Progenitor cell of endocrine pancreas (in vitro differentiated cells): ENCODE measurements around the gene MEOX1. TPM values are rescaled to one million over a fixed set of nuclear protein-coding genes. Genes with fewer than 3 reads are reported as not detected.
A peak's percentile ranks its signal among the peaks of the same experiment; 100 is the strongest.

Experiments used
- DNase-seq: peaks from one replicate; pipeline ENCODE4 v3.0.0; 2021; ENCODE audit warnings: low spot score; ENCODE audit not compliant: unreplicated experiment
- H3K27ac Mint-ChIP-seq: 2 replicates; pipeline ENCODE4 v1.8.0; 2021; ENCODE audit warnings: mild to moderate bottlenecking, moderate library complexity, mixed read lengths
- H3K27me3 Mint-ChIP-seq: 2 replicates; pipeline ENCODE4 v1.8.0; 2021; ENCODE audit warnings: mixed read lengths
- H3K36me3 Mint-ChIP-seq: 2 replicates; pipeline ENCODE4 v1.8.0; 2022; ENCODE audit warnings: mixed read lengths; ENCODE audit not compliant: insufficient read depth
- H3K4me1 Mint-ChIP-seq: 2 replicates; pipeline ENCODE4 v1.8.0; 2021; ENCODE audit warnings: low read depth, mixed read lengths
- H3K4me3 Mint-ChIP-seq: 2 replicates; pipeline ENCODE4 v1.8.0; 2021; ENCODE audit warnings: low read depth, mild to moderate bottlenecking, moderate library complexity, mixed read lengths
- H3K9me3 Mint-ChIP-seq: 2 replicates; pipeline ENCODE4 v1.8.0; 2021; ENCODE audit warnings: low read depth, mixed read lengths
- total RNA-seq: library from RNA; stranded (reverse); gene quantifications from 2 replicates; pipeline ENCODE4 v1.2.1, GENCODE V29; 2021
- TF ChIP-seq, protein P1 (sequence below): fragments of 200-600 bp; sonication (generic); IDR thresholded peaks from one replicate; pipeline ENCODE4 v1.5.0; 2021; ENCODE audit warnings: antibody characterized with exemption, mild to moderate bottlenecking; ENCODE audit not compliant: unreplicated experiment

MEOX1 gene
- total RNA-seq, 1 donor from 2014 or later, result 1.2 TPM

DNA sequence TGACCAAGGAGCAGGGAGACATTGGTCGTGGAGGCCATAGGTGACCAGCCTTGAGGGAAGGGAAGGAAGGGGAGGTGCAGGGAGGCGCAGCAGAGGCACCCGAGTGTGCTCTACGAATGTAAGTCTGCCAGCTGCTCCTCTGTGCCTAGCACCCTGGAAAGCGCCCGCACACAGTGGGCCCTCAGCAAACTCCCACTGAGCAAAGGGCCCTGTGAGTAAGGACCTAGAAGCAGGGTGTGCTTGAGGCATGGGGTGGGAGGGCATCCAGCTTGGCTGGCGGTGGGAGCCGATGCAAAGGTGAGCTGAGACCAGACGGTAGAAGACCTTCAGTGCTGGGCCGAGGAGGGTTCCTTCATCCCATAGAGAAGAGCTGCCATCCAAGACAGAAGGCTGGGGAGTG is 36.2 kb upstream of the MEOX1 start:
- TF ChIP-seq, protein P1, sequence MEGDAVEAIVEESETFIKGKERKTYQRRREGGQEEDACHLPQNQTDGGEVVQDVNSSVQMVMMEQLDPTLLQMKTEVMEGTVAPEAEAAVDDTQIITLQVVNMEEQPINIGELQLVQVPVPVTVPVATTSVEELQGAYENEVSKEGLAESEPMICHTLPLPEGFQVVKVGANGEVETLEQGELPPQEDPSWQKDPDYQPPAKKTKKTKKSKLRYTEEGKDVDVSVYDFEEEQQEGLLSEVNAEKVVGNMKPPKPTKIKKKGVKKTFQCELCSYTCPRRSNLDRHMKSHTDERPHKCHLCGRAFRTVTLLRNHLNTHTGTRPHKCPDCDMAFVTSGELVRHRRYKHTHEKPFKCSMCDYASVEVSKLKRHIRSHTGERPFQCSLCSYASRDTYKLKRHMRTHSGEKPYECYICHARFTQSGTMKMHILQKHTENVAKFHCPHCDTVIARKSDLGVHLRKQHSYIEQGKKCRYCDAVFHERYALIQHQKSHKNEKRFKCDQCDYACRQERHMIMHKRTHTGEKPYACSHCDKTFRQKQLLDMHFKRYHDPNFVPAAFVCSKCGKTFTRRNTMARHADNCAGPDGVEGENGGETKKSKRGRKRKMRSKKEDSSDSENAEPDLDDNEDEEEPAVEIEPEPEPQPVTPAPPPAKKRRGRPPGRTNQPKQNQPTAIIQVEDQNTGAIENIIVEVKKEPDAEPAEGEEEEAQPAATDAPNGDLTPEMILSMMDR, result no peak
- H3K4me3 Mint-ChIP-seq, result no peak overlapping the region
- H3K9me3 Mint-ChIP-seq, result peaks cover 4% of the 10 kb centered on the region
- H3K4me1 Mint-ChIP-seq, result peaks cover 9% of the 10 kb centered on the region
- DNase-seq, result no peak
- H3K27me3 Mint-ChIP-seq, result peaks cover 4% of the 10 kb centered on the region
- H3K27ac Mint-ChIP-seq, result no peak overlapping the region
- no peaks in the 10 kb centered on the region for H3K36me3 Mint-ChIP-seq

DNA sequence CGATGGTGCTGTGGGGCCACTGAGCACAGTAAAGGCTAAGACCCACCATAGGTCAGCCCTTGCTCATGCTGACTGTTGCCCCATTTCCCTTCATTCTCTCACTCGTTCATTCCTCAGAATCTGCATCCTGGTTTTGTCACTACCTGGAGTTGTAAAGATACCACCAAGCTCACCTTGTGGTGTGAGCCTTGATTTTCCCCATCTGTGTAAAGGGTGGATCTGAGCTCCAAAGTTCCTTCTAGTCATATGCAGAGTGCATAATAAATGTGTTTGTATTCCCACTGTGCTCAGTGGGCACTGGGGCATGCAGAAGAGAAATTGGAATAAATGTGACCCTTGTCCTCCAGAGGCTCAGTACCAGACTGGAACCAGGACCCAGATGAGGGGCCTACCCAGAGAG is 35.2 kb upstream of the MEOX1 start:
- no peak for DNase-seq
- Mint-ChIP-seq H3K36me3 (no peaks in the 10 kb centered on the region), H3K4me1 (peaks cover 9% of the 10 kb centered on the region), H3K27ac (no peak overlapping the region), H3K27me3 (peaks cover 4% of the 10 kb centered on the region), H3K9me3 (no peaks in the 10 kb centered on the region), H3K4me3 (no peak overlapping the region)
- TF ChIP-seq, protein P1, result no peak

DNA sequence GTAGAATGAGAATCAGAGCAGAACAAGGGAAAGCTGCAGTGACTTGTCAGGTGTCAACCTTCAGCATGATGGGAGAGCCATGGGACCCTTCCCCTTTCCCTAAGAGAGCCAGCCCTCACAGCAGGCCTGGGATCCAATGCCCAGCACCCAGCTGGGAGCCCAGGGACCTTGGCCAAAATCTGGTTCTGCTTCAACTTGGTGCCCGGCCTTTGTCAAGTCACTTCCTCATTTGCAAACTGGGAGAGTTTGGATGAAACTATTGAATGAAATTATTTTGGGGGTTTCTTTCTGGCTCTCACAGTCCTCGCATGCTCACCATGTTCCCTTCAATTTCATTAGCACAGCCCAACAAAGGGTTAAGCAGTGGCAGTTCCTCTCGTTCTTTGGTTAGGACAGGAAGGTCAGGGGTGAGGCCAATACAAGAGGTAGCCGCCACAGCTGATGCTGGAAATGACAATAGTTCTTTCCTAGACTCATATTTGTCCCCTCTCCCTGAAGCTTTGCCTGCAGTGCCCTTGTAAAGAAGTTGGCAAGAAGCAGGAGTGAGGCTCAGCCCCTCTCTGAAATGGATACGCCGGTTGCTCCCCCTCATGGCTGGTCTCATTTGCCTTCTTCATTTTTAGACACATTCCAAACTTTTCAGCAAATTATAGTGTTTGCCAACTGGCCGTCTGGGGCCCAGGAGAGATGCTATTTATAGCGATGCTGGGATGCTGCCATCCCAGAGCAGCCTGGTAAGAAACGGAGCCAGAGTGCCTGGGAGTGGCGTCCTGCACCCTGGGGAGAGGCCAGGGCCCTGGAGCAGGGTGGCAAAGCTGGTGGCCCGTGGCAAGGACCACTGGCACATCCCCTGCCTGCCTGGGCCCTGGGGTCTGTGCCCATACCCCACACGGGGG is 34.5 kb upstream of the MEOX1 start:
- no peaks in the 10 kb centered on the region for H3K9me3 Mint-ChIP-seq
- TF ChIP-seq, protein P1, result no peak
- peaks cover 12% of the 10 kb centered on the region for H3K4me1 Mint-ChIP-seq
- no peak for DNase-seq
- H3K4me3 Mint-ChIP-seq, result no peak overlapping the region
- H3K27me3 Mint-ChIP-seq, result peaks cover 4% of the 10 kb centered on the region
- no peaks in the 10 kb centered on the region for H3K36me3 Mint-ChIP-seq
- H3K27ac Mint-ChIP-seq, result no peak overlapping the region

DNA sequence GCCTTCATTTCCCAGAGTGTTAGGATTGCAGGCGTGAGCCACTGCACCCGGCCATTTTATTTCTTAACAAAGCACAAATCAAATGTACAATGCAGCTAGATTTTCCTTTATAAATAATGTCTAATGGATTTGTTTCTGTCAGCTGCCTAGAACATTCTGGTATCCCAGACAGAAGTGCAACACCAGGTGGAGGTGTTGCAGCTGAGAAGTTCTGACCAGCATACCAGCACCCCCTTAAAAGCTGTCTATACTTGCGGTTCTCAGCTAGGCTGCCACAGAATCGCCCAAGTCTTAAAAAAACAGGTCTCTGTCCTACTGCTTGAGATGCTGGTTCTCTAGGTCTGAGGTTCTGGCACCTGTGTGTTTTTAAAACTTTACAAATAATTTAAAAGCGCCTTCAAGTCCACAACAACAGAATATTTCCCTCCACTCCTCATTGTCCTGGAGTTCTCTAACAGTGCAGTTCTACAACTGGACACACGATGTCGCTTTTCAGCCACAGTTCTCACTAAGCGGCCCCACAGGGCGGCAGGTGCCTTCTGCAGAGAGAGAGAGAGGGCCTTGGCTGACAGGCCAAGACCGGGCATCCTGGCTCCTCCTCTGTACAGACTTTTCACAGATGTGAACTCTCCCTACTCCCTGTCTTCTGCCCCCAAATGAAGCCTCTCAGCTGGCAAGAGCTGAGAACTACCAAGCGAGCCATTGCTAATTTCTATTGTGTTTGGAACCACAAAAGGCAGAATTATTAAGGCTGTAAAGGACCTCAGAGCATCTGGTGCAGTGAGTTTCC is 32.6 kb upstream of the MEOX1 start:
- peak overlapping the region; percentile 15 for H3K27ac Mint-ChIP-seq
- peak; percentile 69 for DNase-seq
- no peaks in the 10 kb centered on the region for H3K36me3 Mint-ChIP-seq
- TF ChIP-seq, protein P1, result peak; percentile 93
- peaks cover 17% of the 10 kb centered on the region for H3K4me1 Mint-ChIP-seq
- H3K4me3 Mint-ChIP-seq, result no peak overlapping the region
- H3K9me3 Mint-ChIP-seq, result no peaks in the 10 kb centered on the region
- peaks cover 6% of the 10 kb centered on the region for H3K27me3 Mint-ChIP-seq

DNA sequence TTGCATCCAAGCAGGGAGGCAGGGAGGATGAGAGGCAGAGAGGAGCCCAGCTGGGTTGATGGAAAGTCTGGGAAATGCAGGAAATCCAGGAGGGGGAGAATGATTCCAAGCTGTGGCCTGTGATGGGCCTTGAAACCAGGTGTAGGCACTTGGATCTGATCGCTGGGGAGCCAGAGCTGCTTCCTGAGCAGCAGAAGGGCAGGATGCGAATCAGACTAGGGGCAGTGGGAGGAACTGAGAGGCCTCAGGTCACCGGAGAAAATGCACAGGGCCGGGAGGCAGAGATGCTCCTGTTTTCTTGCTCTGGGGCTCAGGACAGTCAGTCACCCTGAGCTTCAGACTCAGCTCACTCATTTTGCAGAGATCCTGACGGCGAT is 29.6 kb upstream of the MEOX1 start:
- DNase-seq, result no peak
- H3K9me3 Mint-ChIP-seq, result no peaks in the 10 kb centered on the region
- no peak overlapping the region for H3K4me3 Mint-ChIP-seq
- H3K27me3 Mint-ChIP-seq, result peaks cover 7% of the 10 kb centered on the region
- no peaks in the 10 kb centered on the region for H3K36me3 Mint-ChIP-seq
- H3K4me1 Mint-ChIP-seq, result peaks cover 16% of the 10 kb centered on the region
- TF ChIP-seq, protein P1, result no peak
- H3K27ac Mint-ChIP-seq, result peak overlapping the region; percentile 67
